GM23338 (cell line): Measurements from ENCODE around the gene VAMP8. TPM values are rescaled to one million over a fixed set of nuclear protein-coding genes. Genes with fewer than 3 reads are reported as not detected.
A peak's percentile ranks its signal among the peaks of the same experiment; 100 is the strongest.

Experiments used
- ATAC-seq: fragments of 200-7000 bp; cut with Tn5 transposase; 3 replicates; pipeline ENCODE4 v1.9.1; 2020
- DNase-seq: peaks from one replicate; pipeline ENCODE4 v3.0.0-alpha.2; 2015; ENCODE audit warnings: low spot score
- H2AFZ ChIP-seq: fragments of 200-600 bp; sonication (generic); 2 replicates; pipeline ENCODE4 v1.8.0; 2016; ENCODE audit warnings: antibody characterized with exemption, mild to moderate bottlenecking, moderate library complexity
- H3F3A ChIP-seq: fragments of 200-600 bp; sonication (generic); replicated peaks from 2 replicates; pipeline ENCODE4 v1.8.0; 2017; ENCODE audit warnings: antibody characterized with exemption, mixed run types, low read depth
- H3K27ac ChIP-seq: fragments of 200-600 bp; sonication (generic); 2 replicates; pipeline ENCODE4 v1.6.1; 2016; ENCODE audit warnings: low read depth
- H3K27me3 ChIP-seq: fragments of 200-600 bp; sonication (generic); 2 replicates; pipeline ENCODE4 v1.8.0; 2016; ENCODE audit warnings: mild to moderate bottlenecking, mixed run types, moderate library complexity; ENCODE audit not compliant: insufficient read depth
- H3K36me3 ChIP-seq: fragments of 200-600 bp; sonication (generic); 2 replicates; pipeline ENCODE4 v1.8.0; 2016; ENCODE audit warnings: mild to moderate bottlenecking; ENCODE audit not compliant: insufficient read depth
- H3K4me1 ChIP-seq: fragments of 200-600 bp; sonication (generic); 2 replicates; pipeline ENCODE4 v1.8.0; 2016; ENCODE audit warnings: mild to moderate bottlenecking, moderate library complexity; ENCODE audit not compliant: insufficient read depth
- H3K4me2 ChIP-seq: fragments of 200-600 bp; sonication (generic); 2 replicates; pipeline ENCODE4 v1.7.1; 2017; ENCODE audit warnings: mixed run types
- H3K4me3 ChIP-seq: fragments of 200-600 bp; sonication (generic); 2 replicates; pipeline ENCODE4 v1.6.1; 2016; ENCODE audit warnings: mixed run types
- H3K79me2 ChIP-seq: fragments of 200-600 bp; sonication (generic); replicated peaks from 2 replicates; pipeline ENCODE4 v1.8.0; 2017; ENCODE audit warnings: mild to moderate bottlenecking; ENCODE audit not compliant: insufficient read depth
- H3K9me2 ChIP-seq: fragments of 200-600 bp; sonication (generic); 2 replicates; pipeline ENCODE4 v1.8.0; 2017; ENCODE audit not compliant: insufficient read depth
- H4K20me1 ChIP-seq: fragments of 200-600 bp; sonication (generic); replicated peaks from 2 replicates; pipeline ENCODE4 v1.8.0; 2017; ENCODE audit warnings: mild to moderate bottlenecking; ENCODE audit not compliant: insufficient read depth
- H3K27ac Mint-ChIP-seq: 2 replicates; pipeline ENCODE4 v1.8.0; 2020; ENCODE audit warnings: inconsistent platforms, mild to moderate bottlenecking, moderate library complexity, mixed read lengths
- H3K27me3 Mint-ChIP-seq: 3 replicates; pipeline ENCODE4 v1.8.0; 2022; ENCODE audit warnings: low read depth, mild to moderate bottlenecking, moderate library complexity, mixed read lengths, inconsistent platforms; ENCODE audit not compliant: insufficient read depth, poor library complexity
- H3K36me3 Mint-ChIP-seq: 3 replicates; pipeline ENCODE4 v1.8.0; 2021; ENCODE audit warnings: low read depth, mild to moderate bottlenecking, inconsistent platforms, moderate library complexity, mixed read lengths
- H3K4me1 Mint-ChIP-seq: 3 replicates; pipeline ENCODE4 v1.8.0; 2020; ENCODE audit warnings: mild to moderate bottlenecking, inconsistent platforms, mixed read lengths
- H3K4me3 Mint-ChIP-seq: 3 replicates; pipeline ENCODE4 v1.8.0; 2021; ENCODE audit warnings: moderate library complexity, mild to moderate bottlenecking, inconsistent platforms, mixed read lengths
- H3K9me3 Mint-ChIP-seq: 3 replicates; pipeline ENCODE4 v1.8.0; 2020; ENCODE audit warnings: moderate library complexity, mild to moderate bottlenecking, inconsistent platforms, mixed read lengths
- CREB1 ChIP-seq: fragments of 250-450 bp; sonication (Bioruptor Pico); IDR thresholded peaks from 2 replicates; pipeline ENCODE4 v1.5.0; 2020; ENCODE audit warnings: low read depth, mild to moderate bottlenecking, moderate library complexity
- CTCF ChIP-seq, 2 experiments: fragments of 200-600 bp in 1 of 2; sonication (generic) in 1 of 2; conservative IDR thresholded peaks; 2 replicates each; pipeline versions ENCODE4 v1.5.1 to v1.6.1; 2016 to 2017; ENCODE audit warnings: antibody characterized with exemption in 2 of 2, low read depth in 2 of 2, mild to moderate bottlenecking in 2 of 2, moderate library complexity in 1 of 2
- ETS1 ChIP-seq: IDR thresholded peaks from 2 replicates; pipeline ENCODE4 v1.6.1; 2016; ENCODE audit warnings: antibody characterized with exemption
- EZH2 ChIP-seq: fragments of 200-600 bp; sonication (generic); IDR thresholded peaks from one replicate; pipeline ENCODE4 v1.8.0; 2017; ENCODE audit warnings: antibody characterized with exemption, mild to moderate bottlenecking, low read depth; ENCODE audit not compliant: unreplicated experiment
- EZH2phosphoT487 ChIP-seq: fragments of 200-600 bp; sonication (generic); IDR thresholded peaks from one replicate; pipeline ENCODE4 v1.8.1; 2018; ENCODE audit warnings: antibody characterized with exemption; ENCODE audit not compliant: unreplicated experiment
- JUNB ChIP-seq: IDR thresholded peaks from one replicate; pipeline ENCODE4 v1.6.1; 2016; ENCODE audit warnings: antibody characterized with exemption; ENCODE audit not compliant: unreplicated experiment
- NANOG ChIP-seq: IDR thresholded peaks from 2 replicates; pipeline ENCODE4 v1.6.1; 2016; ENCODE audit warnings: antibody characterized with exemption, borderline replicate concordance
- POLR2AphosphoS5 ChIP-seq: IDR thresholded peaks from 2 replicates; pipeline ENCODE4 v1.6.1; 2016; ENCODE audit warnings: antibody characterized with exemption, low read depth
- REST ChIP-seq: IDR thresholded peaks from one replicate; pipeline ENCODE4 v1.6.1; 2018; ENCODE audit warnings: antibody characterized with exemption; ENCODE audit not compliant: unreplicated experiment
- STAT1 ChIP-seq: IDR thresholded peaks from one replicate; pipeline ENCODE4 v1.6.1; 2016; ENCODE audit warnings: antibody characterized with exemption; ENCODE audit not compliant: unreplicated experiment
- ZNF114 ChIP-seq: fragments of 250-450 bp; sonication (Bioruptor Pico); IDR thresholded peaks from 2 replicates; pipeline ENCODE4 v1.5.0; 2020; ENCODE audit warnings: mild to moderate bottlenecking, moderate library complexity
- ZNF331 ChIP-seq: fragments of 250-450 bp; sonication (Bioruptor Pico); IDR thresholded peaks from 2 replicates; pipeline ENCODE4 v1.5.0; 2020; ENCODE audit warnings: low read depth, mild to moderate bottlenecking, moderate library complexity
- ZNF462 ChIP-seq: fragments of 250-450 bp; sonication (Bioruptor Pico); IDR thresholded peaks from 2 replicates; pipeline ENCODE4 v1.5.0; 2020; ENCODE audit warnings: mild to moderate bottlenecking, moderate library complexity
- polyA plus RNA-seq: library from polyadenylated mRNA; unstranded; fragments of >200 nt; fragmentation: Nextera tagmentation; extraction: Ambion mirVana; gene quantifications from 2 replicates; pipeline ENCODE4 v1.2.1, GENCODE V29; 2016
- total RNA-seq: library from RNA; depleted of rRNA; stranded (reverse); fragments of >200 nt; shearing (Covaris generic); gene quantifications from 2 replicates; pipeline ENCODE4 v1.2.3, GENCODE V29; 2014

Gene VAMP8
- total and polyA plus RNA-seq, 2 experiments from 2014 or later: 16.3 to 71.7 TPM

- DNase-seq: peak; percentile 93
- Mint-ChIP-seq H3K9me3 (peaks cover 3% of the 10 kb centered on the region; the same call in 1 of the 3 replicates), H3K36me3 (peaks cover 21% of the 10 kb centered on the region), H3K27me3 (peaks cover 26% of the 10 kb centered on the region), H3K4me1 (peaks cover 9% of the 10 kb centered on the region), H3K4me3 (peak within 1 kb of the TSS; percentile 88), H3K27ac (peak within 1 kb of the TSS; percentile 91)
- Histone ChIP-seq H3K4me3 (peak within 1 kb of the TSS; percentile 96), H3K4me1 (peaks cover 3% of the 10 kb centered on the region; the same call in 1 of the 2 replicates), H3K79me2 (peaks cover 23% of the 10 kb centered on the region), H3K27me3 (no peaks in the 10 kb centered on the region), H4K20me1 (peaks cover 27% of the 10 kb centered on the region), H3F3A (peaks cover 14% of the 10 kb centered on the region; the same call in 1 of the 2 replicates), H3K4me2 (peak within 1 kb of the TSS; percentile 93), H3K9me2 (no peaks in the 10 kb centered on the region), H3K27ac (peak within 1 kb of the TSS; percentile 78; the same call in 1 of the 2 replicates), H3K36me3 (peaks cover 3% of the 10 kb centered on the region; the same call in 1 of the 2 replicates), H2AFZ (peak within 1 kb of the TSS; percentile 93)
- no peak for TF ChIP-seq ZNF462 (CRISPR knock-in tag)
- TF ChIP-seq ZNF331 (CRISPR knock-in tag): no peak
- TF ChIP-seq ETS1: peak; percentile 83
- TF ChIP-seq CREB1: peak; percentile 86
- no peak for TF ChIP-seq EZH2phosphoT487
- TF ChIP-seq REST: no peak
- no peak for TF ChIP-seq JUNB
- TF ChIP-seq ZNF114 (CRISPR knock-in tag): no peak
- TF ChIP-seq POLR2AphosphoS5: peak; percentile 82
- TF ChIP-seq NANOG: no peak
- no peak for TF ChIP-seq EZH2
- 0 out of 4 replicates have a peak, but pooled peaks of 1 of the 2 experiments have one; percentile 16 for TF ChIP-seq CTCF (conservative IDR thresholded peaks at IDR 0.05; ENCODE audit: low read depth in 2 of 2)
- TF ChIP-seq STAT1: no peak
- ATAC-seq: peak; percentile 92
These were observed 25.3 kb downstream of the VAMP8 start, which contains the start of gene TMEM150A for GRCh38 chr2:85602476-85603234. Gene TMEM150A, minus strand, starts transcription at chr2:85602698. Its CDS starts 750 bp downstream, at chr2:85601948.
